Liver (tissue), 9 donors: Measurements from ENCODE around the gene U2AF1L4. TPM values are rescaled to one million over a fixed set of nuclear protein-coding genes. Genes with fewer than 3 reads are reported as not detected.

Experiments used
- DNase-seq: peaks from one replicate; pipeline ENCODE4 v3.0.0-alpha.2; 2017; ENCODE audit warnings: low spot score
- H3K27ac ChIP-seq, 2 donors: one replicate each; pipeline ENCODE4 v1.7.0; 2013; ENCODE audit warnings: inconsistent platforms in 2 of 2, low read length in 2 of 2, control low read depth in 1 of 2, low read depth in 1 of 2, mild to moderate bottlenecking in 1 of 2
- H3K27me3 ChIP-seq, 4 donors: one replicate each; pipeline versions ENCODE4 v1.6.1 to v1.7.0; 2013; ENCODE audit warnings: low read length in 3 of 4, inconsistent platforms in 1 of 4, mild to moderate bottlenecking in 1 of 4, moderate library complexity in 1 of 4; ENCODE audit not compliant: control insufficient read depth in 4 of 4, insufficient read depth in 4 of 4
- H3K36me3 ChIP-seq, 4 donors: one replicate each; pipeline versions ENCODE4 v1.6.1 to v1.7.0; 2013; ENCODE audit warnings: low read length in 3 of 4, mild to moderate bottlenecking in 3 of 4, low read depth in 1 of 4, moderate library complexity in 1 of 4; ENCODE audit not compliant: control insufficient read depth in 4 of 4, insufficient read depth in 3 of 4
- H3K4me1 ChIP-seq, 4 donors: one replicate each; pipeline versions ENCODE4 v1.6.1 to v1.7.0; 2013; ENCODE audit warnings: low read length in 3 of 4, mild to moderate bottlenecking in 3 of 4, moderate library complexity in 1 of 4; ENCODE audit not compliant: control insufficient read depth in 4 of 4, insufficient read depth in 4 of 4
- H3K4me3 ChIP-seq, 3 donors: one replicate each; pipeline versions ENCODE4 v1.6.1 to v1.7.0; 2013; ENCODE audit warnings: low read length in 3 of 3, control low read depth in 1 of 3, low read depth in 1 of 3, mild to moderate bottlenecking in 1 of 3
- H3K9ac ChIP-seq, 2 donors: one replicate each; pipeline ENCODE4 v1.7.0; 2013; ENCODE audit warnings: low read length in 2 of 2, mild to moderate bottlenecking in 2 of 2, moderate library complexity in 2 of 2, control low read depth in 1 of 2, low read depth in 1 of 2
- H3K9me3 ChIP-seq, 4 donors: one replicate each; pipeline versions ENCODE4 v1.6.1 to v1.7.0; 2013; ENCODE audit warnings: low read length in 3 of 4; ENCODE audit not compliant: control insufficient read depth in 4 of 4
- EGR1 ChIP-seq, 2 donors: IDR thresholded peaks; 2 replicates each; pipeline ENCODE4 v1.6.1; 2016 to 2018; ENCODE audit warnings: antibody characterized with exemption in 2 of 2, low read depth in 2 of 2
- FOXA1 ChIP-seq: IDR thresholded peaks from 2 replicates; pipeline ENCODE4 v1.6.1; 2016; ENCODE audit warnings: antibody characterized with exemption
- FOXA2 ChIP-seq: IDR thresholded peaks from 2 replicates; pipeline ENCODE4 v1.6.1; 2016; ENCODE audit warnings: antibody characterized with exemption
- GABPA ChIP-seq, 2 donors: IDR thresholded peaks in 1 of 2; conservative IDR thresholded peaks in 1 of 2; 2 replicates each; pipeline ENCODE4 v1.6.1; 2016; ENCODE audit warnings: antibody characterized with exemption in 2 of 2, mild to moderate bottlenecking in 1 of 2, moderate library complexity in 1 of 2
- HNF4A ChIP-seq, 2 donors: conservative IDR thresholded peaks; 2 replicates each; pipeline ENCODE4 v1.6.1; 2016; ENCODE audit warnings: antibody characterized with exemption in 2 of 2, mild to moderate bottlenecking in 2 of 2
- HNF4G ChIP-seq: IDR thresholded peaks from 2 replicates; pipeline ENCODE4 v1.6.1; 2016; ENCODE audit warnings: antibody characterized with exemption
- JUND ChIP-seq, 2 donors: IDR thresholded peaks; 2 replicates each; pipeline ENCODE4 v1.6.1; 2016; ENCODE audit warnings: antibody characterized with exemption in 2 of 2
- NR2F2 ChIP-seq: IDR thresholded peaks from 2 replicates; pipeline ENCODE4 v1.6.1; 2016; ENCODE audit warnings: antibody characterized with exemption
- RAD21 ChIP-seq, 2 donors: IDR thresholded peaks; 2 replicates each; pipeline ENCODE4 v1.6.1; 2016; ENCODE audit warnings: antibody characterized with exemption in 2 of 2, mild to moderate bottlenecking in 2 of 2
- RXRA ChIP-seq, 2 donors: IDR thresholded peaks; 2 replicates each; pipeline ENCODE4 v1.6.1; 2017 to 2018; ENCODE audit warnings: antibody characterized with exemption in 2 of 2, mild to moderate bottlenecking in 1 of 2
- SP1 ChIP-seq: IDR thresholded peaks from 2 replicates; pipeline ENCODE4 v1.6.1; 2018; ENCODE audit warnings: antibody characterized with exemption, mild to moderate bottlenecking
- YY1 ChIP-seq: IDR thresholded peaks from 2 replicates; pipeline ENCODE4 v1.6.1; 2016; ENCODE audit warnings: antibody characterized with exemption, mild to moderate bottlenecking
- WGBS: extraction: QIAGEN DNeasy Blood & Tissue Kit; methylation state at CpG from one replicate; pipeline ENCODE4 v1.1.7; 2013; 5-methylcytosine and 5-hydroxymethylcytosine counted together
- polyA plus RNA-seq, 2 donors: library from polyadenylated mRNA; stranded (reverse) in 1 of 2; unstranded in 1 of 2; fragments of 200-250 nt in 1 of 2; fragments of >200 nt in 1 of 2; fragmentation: Nextera tagmentation in 1 of 2; extraction: Ambion mirVana in 1 of 2; gene quantifications; one replicate each; pipeline versions ENCODE4 v1.2.1 to v1.2.3, GENCODE V29; 2013 to 2015
- total RNA-seq, 2 donors: library from RNA; depleted of rRNA; stranded (reverse); fragments of >200 nt; gene quantifications; one replicate each; pipeline ENCODE4 v1.2.3, GENCODE V29; 2014
- TF ChIP-seq, protein P1 (sequence below): fragments of 150-350 bp; IDR thresholded peaks from 2 replicates; pipeline ENCODE4 v1.5.1; 2017; ENCODE audit warnings: improper control_type of control experiment, low read depth, low read length; ENCODE audit not compliant: missing input control
- TF ChIP-seq, protein P2 (sequence below): IDR thresholded peaks from 2 replicates; pipeline ENCODE4 v1.6.1; 2016; ENCODE audit warnings: antibody characterized with exemption, mild to moderate bottlenecking
- TF ChIP-seq, protein P3 (sequence below): IDR thresholded peaks from 2 replicates; pipeline ENCODE4 v1.6.1; 2016; ENCODE audit warnings: antibody characterized with exemption
- TF ChIP-seq, protein P4 (sequence below): IDR thresholded peaks from 2 replicates; pipeline ENCODE4 v1.6.1; 2016; ENCODE audit warnings: antibody characterized with exemption
- donor health status: healthy.
- donor health status: healthy.
- donor health status: healthy.
- donor health status: healthy.
- donor health status: healthy.

U2AF1L4 gene
- total and polyA plus RNA-seq, 4 donors = 4.5 to 36.5 (median 13.4) TPM

DNA sequence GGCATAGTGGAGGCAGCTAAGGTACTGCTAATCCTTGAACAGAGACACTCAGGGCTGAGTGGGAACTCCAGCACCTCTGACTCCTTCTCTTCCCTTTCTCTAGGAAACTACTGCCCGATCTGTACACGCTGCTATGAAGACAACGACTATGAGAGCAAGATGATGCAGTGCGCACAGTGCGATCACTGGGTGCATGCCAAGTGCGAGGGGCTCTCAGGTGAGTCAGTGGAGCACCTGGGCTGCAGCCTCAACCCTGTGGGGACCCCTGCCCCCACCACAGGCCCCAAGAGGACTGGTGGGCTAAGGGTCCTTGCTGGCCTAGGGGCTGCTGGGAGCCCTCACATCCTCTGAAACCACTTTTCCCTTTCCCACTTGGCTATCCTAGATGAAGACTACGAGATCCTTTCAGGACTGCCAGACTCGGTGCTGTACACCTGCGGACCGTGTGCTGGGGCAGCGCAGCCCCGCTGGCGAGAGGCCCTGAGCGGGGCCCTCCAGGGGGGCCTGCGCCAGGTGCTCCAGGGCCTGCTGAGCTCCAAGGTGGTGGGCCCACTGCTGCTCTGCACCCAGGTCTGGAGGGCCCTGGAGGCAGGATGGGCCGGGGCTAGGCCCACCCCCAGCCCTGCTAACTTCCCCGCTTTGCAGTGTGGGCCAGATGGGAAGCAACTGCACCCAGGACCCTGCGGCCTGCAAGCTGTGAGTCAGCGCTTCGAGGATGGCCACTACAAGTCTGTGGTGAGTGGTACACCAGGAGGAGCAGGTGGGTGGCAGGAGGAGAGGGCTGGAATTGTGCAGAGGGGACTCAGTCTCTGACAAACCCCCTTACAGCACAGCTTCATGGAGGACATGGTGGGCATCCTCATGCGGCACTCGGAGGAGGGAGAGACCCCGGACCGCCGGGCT is 17.9 kb downstream of the U2AF1L4 start:
- WGBS = 97% methylated on average over 25 of the region's 25 CpGs
- Histone ChIP-seq H3K27me3 (no peaks in the 10 kb centered on the region), H3K27ac (no peak overlapping the region), H3K36me3 (peaks cover 68 to 97% (median 81%) of the 10 kb centered on the region in 4 donors), H3K4me3 (no peak overlapping the region), H3K4me1 (no peaks in the 10 kb centered on the region), H3K9me3 (no peaks in the 10 kb centered on the region), H3K9ac (no peak overlapping the region)
- no peak for DNase-seq
- TF ChIP-seq JUND (IDR thresholded peaks at IDR 0.05) (no peak), NR2F2 (no peak), RXRA (IDR thresholded peaks at IDR 0.05) (no peak), RAD21 (IDR thresholded peaks at IDR 0.05) (no peak), GABPA (IDR thresholded peaks at IDR 0.05 in 1 of 2, conservative IDR thresholded peaks at IDR 0.05 in 1 of 2) (no peak), EGR1 (IDR thresholded peaks at IDR 0.05; ENCODE audit: low read depth in 2 of 2) (no peak), HNF4G (no peak), SP1 (no peak), HNF4A (conservative IDR thresholded peaks at IDR 0.05) (no peak), FOXA2 (no peak), YY1 (no peak)
- TF ChIP-seq, protein P1, sequence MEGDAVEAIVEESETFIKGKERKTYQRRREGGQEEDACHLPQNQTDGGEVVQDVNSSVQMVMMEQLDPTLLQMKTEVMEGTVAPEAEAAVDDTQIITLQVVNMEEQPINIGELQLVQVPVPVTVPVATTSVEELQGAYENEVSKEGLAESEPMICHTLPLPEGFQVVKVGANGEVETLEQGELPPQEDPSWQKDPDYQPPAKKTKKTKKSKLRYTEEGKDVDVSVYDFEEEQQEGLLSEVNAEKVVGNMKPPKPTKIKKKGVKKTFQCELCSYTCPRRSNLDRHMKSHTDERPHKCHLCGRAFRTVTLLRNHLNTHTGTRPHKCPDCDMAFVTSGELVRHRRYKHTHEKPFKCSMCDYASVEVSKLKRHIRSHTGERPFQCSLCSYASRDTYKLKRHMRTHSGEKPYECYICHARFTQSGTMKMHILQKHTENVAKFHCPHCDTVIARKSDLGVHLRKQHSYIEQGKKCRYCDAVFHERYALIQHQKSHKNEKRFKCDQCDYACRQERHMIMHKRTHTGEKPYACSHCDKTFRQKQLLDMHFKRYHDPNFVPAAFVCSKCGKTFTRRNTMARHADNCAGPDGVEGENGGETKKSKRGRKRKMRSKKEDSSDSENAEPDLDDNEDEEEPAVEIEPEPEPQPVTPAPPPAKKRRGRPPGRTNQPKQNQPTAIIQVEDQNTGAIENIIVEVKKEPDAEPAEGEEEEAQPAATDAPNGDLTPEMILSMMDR = no peak
- TF ChIP-seq, protein P2, sequence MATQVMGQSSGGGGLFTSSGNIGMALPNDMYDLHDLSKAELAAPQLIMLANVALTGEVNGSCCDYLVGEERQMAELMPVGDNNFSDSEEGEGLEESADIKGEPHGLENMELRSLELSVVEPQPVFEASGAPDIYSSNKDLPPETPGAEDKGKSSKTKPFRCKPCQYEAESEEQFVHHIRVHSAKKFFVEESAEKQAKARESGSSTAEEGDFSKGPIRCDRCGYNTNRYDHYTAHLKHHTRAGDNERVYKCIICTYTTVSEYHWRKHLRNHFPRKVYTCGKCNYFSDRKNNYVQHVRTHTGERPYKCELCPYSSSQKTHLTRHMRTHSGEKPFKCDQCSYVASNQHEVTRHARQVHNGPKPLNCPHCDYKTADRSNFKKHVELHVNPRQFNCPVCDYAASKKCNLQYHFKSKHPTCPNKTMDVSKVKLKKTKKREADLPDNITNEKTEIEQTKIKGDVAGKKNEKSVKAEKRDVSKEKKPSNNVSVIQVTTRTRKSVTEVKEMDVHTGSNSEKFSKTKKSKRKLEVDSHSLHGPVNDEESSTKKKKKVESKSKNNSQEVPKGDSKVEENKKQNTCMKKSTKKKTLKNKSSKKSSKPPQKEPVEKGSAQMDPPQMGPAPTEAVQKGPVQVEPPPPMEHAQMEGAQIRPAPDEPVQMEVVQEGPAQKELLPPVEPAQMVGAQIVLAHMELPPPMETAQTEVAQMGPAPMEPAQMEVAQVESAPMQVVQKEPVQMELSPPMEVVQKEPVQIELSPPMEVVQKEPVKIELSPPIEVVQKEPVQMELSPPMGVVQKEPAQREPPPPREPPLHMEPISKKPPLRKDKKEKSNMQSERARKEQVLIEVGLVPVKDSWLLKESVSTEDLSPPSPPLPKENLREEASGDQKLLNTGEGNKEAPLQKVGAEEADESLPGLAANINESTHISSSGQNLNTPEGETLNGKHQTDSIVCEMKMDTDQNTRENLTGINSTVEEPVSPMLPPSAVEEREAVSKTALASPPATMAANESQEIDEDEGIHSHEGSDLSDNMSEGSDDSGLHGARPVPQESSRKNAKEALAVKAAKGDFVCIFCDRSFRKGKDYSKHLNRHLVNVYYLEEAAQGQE = no peak

DNA sequence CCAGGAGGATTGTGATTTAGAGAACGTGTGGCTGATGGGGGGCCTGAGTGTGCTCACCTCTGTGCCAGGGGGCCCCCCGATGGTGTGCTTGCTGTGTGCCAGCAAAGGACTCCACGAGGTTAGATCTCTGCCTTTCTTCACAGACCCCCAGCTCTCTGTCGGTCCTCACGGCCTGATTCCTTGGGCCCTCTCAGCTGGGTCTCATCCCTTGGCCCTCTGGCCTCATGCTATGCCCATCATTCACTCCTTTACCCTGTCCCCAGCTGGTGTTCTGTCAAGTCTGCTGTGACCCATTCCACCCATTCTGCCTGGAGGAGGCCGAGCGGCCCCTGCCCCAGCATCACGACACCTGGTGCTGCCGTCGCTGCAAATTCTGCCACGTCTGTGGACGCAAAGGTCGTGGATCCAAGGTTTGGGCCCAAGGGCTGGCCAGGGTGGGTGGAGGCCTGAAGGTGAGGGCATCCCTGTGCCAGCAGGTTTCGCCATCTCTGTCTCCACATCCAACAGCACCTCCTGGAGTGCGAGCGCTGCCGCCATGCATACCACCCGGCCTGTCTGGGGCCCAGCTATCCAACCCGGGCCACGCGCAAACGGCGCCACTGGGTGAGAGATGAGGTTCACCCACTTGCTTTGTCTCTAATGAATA is 19.9 kb downstream of the U2AF1L4 start:
- no peak for DNase-seq
- Histone ChIP-seq H3K9me3 (no peaks in the 10 kb centered on the region), H3K27me3 (no peaks in the 10 kb centered on the region), H3K4me1 (peaks cover 0 to 2% (median 0%) of the 10 kb centered on the region in 4 donors), H3K36me3 (peaks cover 65 to 87% (median 75%) of the 10 kb centered on the region in 4 donors), H3K27ac (no peak overlapping the region), H3K9ac (no peak overlapping the region), H3K4me3 (no peak overlapping the region)
- 95% methylated on average over 23 of the region's 23 CpGs for WGBS
- TF ChIP-seq NR2F2 (no peak), SP1 (no peak), HNF4A (conservative IDR thresholded peaks at IDR 0.05) (no peak), EGR1 (IDR thresholded peaks at IDR 0.05; ENCODE audit: low read depth in 2 of 2) (no peak), JUND (IDR thresholded peaks at IDR 0.05) (no peak), GABPA (IDR thresholded peaks at IDR 0.05 in 1 of 2, conservative IDR thresholded peaks at IDR 0.05 in 1 of 2) (no peak), HNF4G (no peak), FOXA1 (no peak), FOXA2 (no peak)
- TF ChIP-seq, protein P3, sequence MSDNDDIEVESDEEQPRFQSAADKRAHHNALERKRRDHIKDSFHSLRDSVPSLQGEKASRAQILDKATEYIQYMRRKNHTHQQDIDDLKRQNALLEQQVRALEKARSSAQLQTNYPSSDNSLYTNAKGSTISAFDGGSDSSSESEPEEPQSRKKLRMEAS = no peak
- TF ChIP-seq, protein P2 = no peak
- TF ChIP-seq, protein P4, sequence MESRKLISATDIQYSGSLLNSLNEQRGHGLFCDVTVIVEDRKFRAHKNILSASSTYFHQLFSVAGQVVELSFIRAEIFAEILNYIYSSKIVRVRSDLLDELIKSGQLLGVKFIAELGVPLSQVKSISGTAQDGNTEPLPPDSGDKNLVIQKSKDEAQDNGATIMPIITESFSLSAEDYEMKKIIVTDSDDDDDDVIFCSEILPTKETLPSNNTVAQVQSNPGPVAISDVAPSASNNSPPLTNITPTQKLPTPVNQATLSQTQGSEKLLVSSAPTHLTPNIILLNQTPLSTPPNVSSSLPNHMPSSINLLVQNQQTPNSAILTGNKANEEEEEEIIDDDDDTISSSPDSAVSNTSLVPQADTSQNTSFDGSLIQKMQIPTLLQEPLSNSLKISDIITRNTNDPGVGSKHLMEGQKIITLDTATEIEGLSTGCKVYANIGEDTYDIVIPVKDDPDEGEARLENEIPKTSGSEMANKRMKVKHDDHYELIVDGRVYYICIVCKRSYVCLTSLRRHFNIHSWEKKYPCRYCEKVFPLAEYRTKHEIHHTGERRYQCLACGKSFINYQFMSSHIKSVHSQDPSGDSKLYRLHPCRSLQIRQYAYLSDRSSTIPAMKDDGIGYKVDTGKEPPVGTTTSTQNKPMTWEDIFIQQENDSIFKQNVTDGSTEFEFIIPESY = no peak
